Activated CD8-positive, alpha-beta memory T cell treated with anti-CD3 and anti-CD28 coated beads for 36 hours (primary cell): ENCODE results near the gene CD1C. TPM values are rescaled to one million over a fixed set of nuclear protein-coding genes. Genes with fewer than 3 reads are reported as not detected.
"Not testable (repeated sequence)": the region's sequence is repeated elsewhere in the genome, so short reads cannot be mapped to it uniquely, and the experiment has no call there.

Source experiments
- CTCF ChIA-PET: fragments of 350-600 bp; sonication (Branson Sonifier 250); formaldehyde crosslinking; loops from one replicate; lab custom pipeline; 2021; ENCODE audit warnings: antibody characterized with exemption; lab: Charles Lee
- POLR2A ChIA-PET: fragments of 350-600 bp; sonication (Branson Sonifier 250); formaldehyde crosslinking; loops from one replicate; lab custom pipeline; 2021; ENCODE audit warnings: antibody characterized with exemption; lab: Charles Lee
- total RNA-seq, 2 experiments: library from RNA; stranded (reverse); gene quantifications; one replicate each; pipeline ENCODE4 v1.2.3, GENCODE V29; 2021

Gene CD1C
- total RNA-seq, 2 experiments from 2014 or later, result 0.78 to 1.3 TPM

GRCh38 chr1:158324395-158324794 lies 34.7 kb downstream of the CD1C start:
- POLR2A ChIA-PET, result no interaction called here
- CTCF ChIA-PET, result no interaction called here

GRCh38 chr1:158327481-158327880 lies 37.8 kb downstream of the CD1C start:
- CTCF ChIA-PET, result no interaction called here
- POLR2A ChIA-PET, result no interaction called here

GRCh38 chr1:158328426-158328825 lies 38.7 kb downstream of the CD1C start:
- ChIA-PET POLR2A (no interaction called here), CTCF (no interaction called here)

GRCh38 chr1:158329300-158329699 lies 39.6 kb downstream of the CD1C start:
- POLR2A ChIA-PET, result no interaction called here
- CTCF ChIA-PET, result interaction anchor here (1.5 kb wide), 1 partner anchor 125 kb away, joined by 5 read pairs; no protein-coding TSS in a partner anchor

GRCh38 chr1:158329733-158330132 lies 40.0 kb downstream of the CD1C start:
- POLR2A ChIA-PET, result no interaction called here
- CTCF ChIA-PET, result interaction anchor here (1.5 kb wide), 1 partner anchor 125 kb away, joined by 5 read pairs; no protein-coding TSS in a partner anchor

- CTCF ChIA-PET, result interaction anchor here (1.5 kb wide), 1 partner anchor 126 kb away, joined by 5 read pairs; no protein-coding TSS in a partner anchor
Measured at GRCh38 chr1:158330391-158331105, 40.8 kb downstream of the CD1C start.

GRCh38 chr1:158331106-158331425 lies 41.3 kb downstream of the CD1C start:
- ChIA-PET CTCF (no interaction called here), POLR2A (no interaction called here)

More at GRCh38 chr1:158330391-158331105, 40.8 kb downstream of the CD1C start:
- POLR2A ChIA-PET, result no interaction called here

GRCh38 chr1:158331481-158332150 lies 41.9 kb downstream of the CD1C start, which contains the start of gene CD1B:
Gene CD1B, minus strand, starts transcription at chr1:158331531. Its CDS starts 108 bp downstream, at chr1:158331423.
- POLR2A ChIA-PET, result no interaction called here
- CTCF ChIA-PET, result no interaction called here

GRCh38 chr1:158333405-158334155 lies 43.9 kb downstream of the CD1C start:
- ChIA-PET CTCF (no interaction called here), POLR2A (no interaction called here)

GRCh38 chr1:158334526-158335212 lies 44.9 kb downstream of the CD1C start:
- POLR2A ChIA-PET, result no interaction called here
- CTCF ChIA-PET, result no interaction called here

- POLR2A ChIA-PET, result no interaction called here
- CTCF ChIA-PET, result no interaction called here
Measured at GRCh38 chr1:158335213-158335532, 45.5 kb downstream of the CD1C start.

- POLR2A ChIA-PET, CTCF ChIA-PET: not testable (repeated sequence)
Measured at GRCh38 chr1:158336413-158336812, 46.7 kb downstream of the CD1C start.

Other genes starting within 250 kb of the CD1C start
- not detected for gene CD1D, start 109.0 kb upstream of the CD1C start, total RNA-seq
- gene CD1A, start 35.5 kb upstream of the CD1C start, total RNA-seq, result under 1 TPM; 0.34 to 0.36 TPM
- not detected for gene CD1B, start 41.6 kb downstream of the CD1C start, total RNA-seq
- not detected for gene CD1E, start 64.0 kb downstream of the CD1C start, total RNA-seq
- not detected for gene OR10T2, start 109.5 kb downstream of the CD1C start, total RNA-seq
- gene OR10K2, start 136.3 kb downstream of the CD1C start, total RNA-seq, result not detected
- gene OR10K1, start 171.9 kb downstream of the CD1C start, total RNA-seq, result not detected
- gene OR10R2, start 182.3 kb downstream of the CD1C start, total RNA-seq, result not detected